Measurements from ENCODE around the gene ZNF234.
A peak's percentile ranks its signal among the peaks of the same experiment; 100 is the strongest.
"Not testable (repeated sequence)": the region's sequence is repeated elsewhere in the genome, so short reads cannot be mapped to it uniquely, and the experiment has no call there.

Gene ZNF234

DNA sequence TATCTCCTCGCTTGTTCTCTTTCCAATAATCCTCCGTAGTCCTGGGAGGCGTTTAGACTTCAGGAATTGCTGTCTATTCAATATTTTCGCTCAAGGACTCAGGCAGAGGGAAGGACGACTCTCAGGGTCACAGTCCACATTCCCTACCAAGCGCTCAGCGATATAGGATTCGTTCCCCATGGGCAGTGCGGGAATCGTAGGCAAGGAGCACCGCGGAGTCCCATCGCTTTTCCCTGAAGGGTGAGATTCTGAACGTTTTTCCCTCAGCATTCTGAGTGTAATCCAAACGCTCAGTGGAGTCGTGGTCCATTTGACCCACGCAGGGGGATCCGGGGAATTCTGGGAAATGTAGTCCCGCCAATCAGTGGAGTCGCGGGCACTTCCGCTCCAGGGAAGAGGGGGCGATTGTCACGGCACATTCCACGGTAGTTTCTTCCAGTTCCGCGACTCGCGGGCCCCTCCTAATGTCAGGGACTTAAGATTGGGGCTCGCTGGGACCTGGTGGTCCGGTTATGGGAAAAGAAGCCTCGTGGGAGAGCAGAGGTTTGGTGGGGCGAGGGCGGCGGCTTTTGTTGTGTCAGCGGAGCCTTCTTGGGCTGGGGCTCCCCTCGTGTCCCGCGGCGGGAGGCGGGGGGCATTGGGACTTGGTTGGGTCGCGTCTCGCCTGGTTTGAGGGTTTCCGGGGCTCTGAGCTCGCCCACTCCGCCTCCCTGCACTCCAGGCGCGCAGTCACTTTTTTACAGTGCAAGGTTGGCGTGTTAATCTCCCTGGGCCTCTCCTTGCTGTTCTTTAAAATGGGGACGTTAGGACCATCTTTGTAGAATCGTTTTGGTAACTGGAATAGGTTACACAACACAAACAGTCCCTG lies at the start of gene ZNF234:
ZNF234 (plus strand) TSS at position 364 of the 868 bp plus-strand sequence. CDS start 3,079 bp downstream, outside the sequence.
- DNase-seq (ENCODE audit: low read depth), result peak; percentile 91

DNA sequence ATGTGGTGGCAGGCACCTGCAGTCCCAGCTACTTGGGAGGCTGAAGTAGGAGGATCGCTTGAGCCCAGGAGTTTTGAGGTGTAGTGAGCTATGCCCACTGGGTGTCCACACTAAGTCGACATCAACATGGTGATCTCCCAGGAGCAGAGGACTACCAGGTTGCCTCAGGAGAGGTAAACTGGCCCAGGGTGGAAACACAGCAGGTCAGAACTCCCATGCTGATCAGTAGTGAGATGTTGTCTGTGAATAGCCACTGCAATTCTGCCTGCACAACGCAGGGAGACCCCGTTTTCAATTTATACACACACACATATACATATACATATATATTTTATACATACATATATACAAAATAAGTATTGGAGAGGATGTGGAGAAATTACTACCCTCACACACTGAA lies 49.2 kb upstream of the ZNF234 start:
- no peak for DNase-seq (ENCODE audit: low read depth)

DNA sequence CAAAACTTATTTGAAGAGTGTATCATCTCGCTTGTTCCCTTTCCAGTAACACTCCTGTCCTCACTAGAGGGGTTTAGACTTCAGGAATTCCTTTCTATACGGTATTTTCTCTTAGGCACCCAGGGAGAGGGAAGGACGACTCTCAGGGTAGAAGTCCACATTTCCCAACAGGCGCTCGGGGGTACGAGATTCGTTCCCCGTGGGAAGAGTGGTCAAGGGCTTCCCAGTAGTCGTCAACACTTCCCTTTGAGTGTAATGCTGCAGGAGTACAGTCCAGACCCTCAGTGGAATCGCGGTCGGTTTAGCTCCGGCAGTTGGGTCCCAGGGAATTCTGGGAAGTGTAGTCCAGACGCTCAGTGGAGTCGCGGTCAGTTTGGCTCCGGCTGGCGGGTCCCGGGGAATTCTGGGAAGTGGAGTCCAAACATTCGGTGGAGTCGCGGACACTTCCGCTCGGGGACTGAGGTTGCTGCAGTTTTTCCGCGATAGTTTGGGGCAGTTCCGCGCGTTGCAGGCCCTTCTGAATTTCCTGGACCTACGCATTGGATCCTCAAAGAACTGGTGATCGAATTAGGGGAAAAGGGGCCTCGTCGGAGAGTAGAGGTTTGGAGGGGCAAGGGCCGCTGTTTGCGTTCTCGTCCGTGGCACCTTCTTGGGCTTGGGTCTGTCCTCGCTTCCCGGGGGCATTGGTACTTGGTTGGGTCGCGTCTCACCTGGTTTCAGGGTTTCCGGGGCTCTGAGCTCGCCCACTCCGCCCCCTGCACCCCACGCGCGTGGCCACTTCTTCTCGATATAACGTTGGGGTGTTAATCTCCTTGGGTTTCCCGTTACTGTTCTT lies 47.2 kb upstream of the ZNF234 start, which contains the start of gene ZNF224:
ZNF224 (plus strand) TSS at position 431 of the 835 bp plus-strand sequence. CDS start 3,513 bp downstream, outside the sequence.
- DNase-seq (ENCODE audit: low read depth), result peak; percentile 94

DNA sequence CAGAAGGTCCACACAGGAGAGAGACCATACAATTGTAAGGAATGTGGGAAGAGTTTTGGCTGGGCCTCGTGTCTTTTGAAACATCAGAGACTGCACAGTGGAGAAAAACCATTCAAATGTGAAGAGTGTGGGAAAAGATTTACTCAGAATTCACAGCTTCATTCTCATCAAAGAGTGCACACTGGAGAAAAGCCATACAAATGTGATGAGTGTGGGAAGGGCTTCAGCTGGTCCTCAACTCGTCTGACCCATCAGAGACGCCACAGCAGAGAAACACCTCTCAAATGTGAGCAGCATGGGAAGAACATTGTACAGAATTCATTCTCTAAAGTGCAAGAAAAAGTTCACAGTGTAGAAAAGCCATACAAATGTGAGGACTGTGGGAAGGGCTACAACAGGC lies 33.6 kb upstream of the ZNF234 start:
- no peak for DNase-seq (ENCODE audit: low read depth)

DNA sequence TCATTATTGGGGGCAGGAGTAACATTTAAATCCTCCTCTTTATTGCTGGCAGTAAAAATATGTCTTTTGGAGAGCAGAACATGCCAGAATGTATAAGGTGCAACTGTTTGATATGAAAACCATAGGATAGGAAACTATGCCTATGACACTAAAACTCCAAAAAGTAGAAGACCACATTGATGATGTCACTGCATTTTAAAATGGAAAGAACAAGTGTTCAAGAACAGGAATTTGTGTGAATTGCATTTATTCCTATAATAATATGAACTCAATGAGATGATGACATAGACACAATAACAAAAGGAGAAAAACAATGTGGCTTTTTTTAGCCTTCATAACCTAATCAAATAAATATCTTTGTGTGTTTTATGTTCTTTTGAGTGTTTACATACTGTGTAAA lies 31.9 kb upstream of the ZNF234 start:
- DNase-seq (ENCODE audit: low read depth), result no peak

- DNase-seq (ENCODE audit: low read depth), result peak; percentile 84
Observed at GRCh38 chr19:44111910-44112463, 29.4 kb upstream of the ZNF234 start.

DNA sequence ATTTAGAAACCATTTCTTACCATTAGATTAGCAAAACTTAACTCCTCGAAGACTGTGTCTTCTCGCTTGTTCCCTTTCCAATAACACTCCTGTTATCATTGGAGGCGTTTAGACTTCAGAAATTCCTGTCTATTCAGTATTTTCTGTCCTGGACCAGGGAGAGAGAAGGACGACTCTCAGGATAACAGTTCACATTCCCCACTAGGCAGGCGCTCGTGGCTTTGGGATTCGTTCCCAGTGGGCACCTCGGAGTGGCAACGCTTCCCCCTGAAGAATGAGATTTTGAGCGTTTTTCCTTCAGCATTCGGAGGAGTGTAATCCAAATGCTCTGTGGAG lies 28.6 kb upstream of the ZNF234 start:
- DNase-seq (ENCODE audit: low read depth), result no peak

GRCh38 chr19:44113138-44113783 lies 28.1 kb upstream of the ZNF234 start, which contains the start of gene ZNF225:
Gene ZNF225, plus strand, starts transcription at chr19:44113399. Its CDS starts 2,429 bp downstream, at chr19:44115828.
- DNase-seq (ENCODE audit: low read depth), result peak; percentile 99

GRCh38 chr19:44113784-44114390 lies 27.5 kb upstream of the ZNF234 start:
- DNase-seq (ENCODE audit: low read depth), result no peak

- not testable (repeated sequence) for DNase-seq (ENCODE audit: low read depth)
Observed at GRCh38 chr19:44121162-44121561, 20.2 kb upstream of the ZNF234 start.

DNA sequence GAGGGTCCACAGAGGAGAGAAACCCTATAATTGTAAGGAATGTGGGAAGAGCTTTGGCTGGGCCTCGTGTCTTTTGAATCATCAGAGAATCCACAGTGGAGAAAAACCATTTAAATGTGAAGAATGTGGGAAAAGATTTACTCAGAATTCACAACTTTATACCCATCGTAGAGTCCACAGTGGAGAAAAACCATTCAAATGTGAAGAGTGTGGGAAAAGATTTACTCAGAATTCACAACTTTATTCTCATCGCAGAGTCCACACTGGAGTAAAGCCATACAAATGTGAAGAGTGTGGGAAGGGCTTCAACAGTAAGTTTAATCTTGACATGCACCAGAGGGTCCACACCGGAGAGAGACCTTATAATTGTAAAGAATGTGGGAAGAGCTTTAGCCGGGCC lies 9.4 kb upstream of the ZNF234 start:
- no peak for DNase-seq (ENCODE audit: low read depth)

DNA sequence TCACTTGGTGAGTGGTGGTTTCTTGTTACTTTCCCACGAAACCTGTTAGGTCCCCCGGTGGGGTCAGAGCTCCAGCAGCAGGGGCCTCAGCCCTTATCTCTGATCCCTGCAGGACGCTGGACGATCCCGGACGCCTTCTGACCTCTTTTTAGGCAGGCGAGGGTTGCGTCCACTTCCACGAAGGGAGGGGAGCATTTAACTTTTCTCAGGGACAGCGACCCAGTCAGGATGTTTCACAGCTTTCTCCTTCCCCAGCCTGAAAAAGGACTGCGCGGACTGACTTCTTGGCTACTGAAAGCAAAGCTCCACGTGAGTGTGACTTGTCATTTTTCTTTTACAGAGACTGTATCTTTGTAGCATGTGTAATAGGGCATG lies 692 bp downstream of the ZNF234 start:
- peak; percentile 43 for DNase-seq (ENCODE audit: low read depth)

DNA sequence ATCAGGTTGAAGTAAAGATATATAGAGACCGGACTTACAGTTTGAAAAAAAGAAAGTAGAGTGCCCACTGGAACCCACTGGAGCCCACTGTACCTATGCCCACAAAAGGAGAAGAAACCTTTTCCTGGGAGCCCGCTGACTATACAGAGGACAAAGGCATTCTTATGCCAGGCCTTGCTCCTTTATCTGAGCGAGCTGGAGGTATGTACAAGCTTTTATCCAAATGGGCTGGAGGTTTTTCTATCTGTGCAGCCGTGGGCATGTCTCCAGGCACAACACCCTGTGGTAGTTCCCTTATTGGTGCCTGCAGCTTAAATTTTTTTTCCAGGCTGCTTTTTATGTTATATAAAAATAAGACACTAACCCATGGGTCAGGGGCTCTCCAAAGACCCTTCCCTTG lies 8.4 kb downstream of the ZNF234 start:
- DNase-seq (ENCODE audit: low read depth), result no peak

- no peak for DNase-seq (ENCODE audit: low read depth)
Observed at GRCh38 chr19:44151491-44151890, 10.1 kb downstream of the ZNF234 start.

GRCh38 chr19:44156475-44156874 lies 15.1 kb downstream of the ZNF234 start:
- no peak for DNase-seq (ENCODE audit: low read depth)

DNA sequence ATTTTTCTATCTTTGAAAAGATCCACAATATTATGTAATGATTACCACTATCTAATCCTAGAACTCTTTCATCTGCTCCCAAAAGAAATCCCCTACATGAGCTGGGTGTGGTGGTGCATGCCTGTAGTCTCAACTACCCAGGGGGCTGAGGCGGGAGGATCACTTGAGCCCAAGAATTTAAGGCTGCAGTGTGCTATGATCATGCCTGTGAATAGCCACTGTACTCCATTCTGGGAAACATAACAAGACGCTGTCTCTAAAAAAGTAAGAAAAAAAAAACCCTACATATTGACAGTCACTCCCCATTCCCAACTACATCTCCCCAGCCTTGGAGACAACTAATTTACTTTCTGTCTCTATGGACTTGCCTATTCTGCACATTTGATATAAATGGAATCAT lies 22.4 kb downstream of the ZNF234 start:
- DNase-seq (ENCODE audit: low read depth), result no peak

DNA sequence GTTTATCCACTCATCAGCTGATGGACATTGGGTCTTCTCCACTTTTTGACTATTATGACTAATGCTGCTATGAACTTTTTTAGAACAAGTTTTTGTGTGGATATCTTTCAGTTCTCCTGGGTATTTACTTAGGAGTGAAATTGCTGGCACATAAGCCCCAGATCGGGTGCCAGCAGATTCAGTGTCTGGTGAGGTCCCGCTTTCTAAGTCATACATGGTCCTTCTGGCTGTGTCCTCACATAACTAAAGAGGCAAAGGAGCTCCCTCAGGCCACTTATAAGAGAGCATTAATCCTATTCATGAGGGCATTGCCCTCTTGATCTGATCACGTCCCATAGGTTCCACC lies 22.9 kb downstream of the ZNF234 start:
- no peak for DNase-seq (ENCODE audit: low read depth)

DNA sequence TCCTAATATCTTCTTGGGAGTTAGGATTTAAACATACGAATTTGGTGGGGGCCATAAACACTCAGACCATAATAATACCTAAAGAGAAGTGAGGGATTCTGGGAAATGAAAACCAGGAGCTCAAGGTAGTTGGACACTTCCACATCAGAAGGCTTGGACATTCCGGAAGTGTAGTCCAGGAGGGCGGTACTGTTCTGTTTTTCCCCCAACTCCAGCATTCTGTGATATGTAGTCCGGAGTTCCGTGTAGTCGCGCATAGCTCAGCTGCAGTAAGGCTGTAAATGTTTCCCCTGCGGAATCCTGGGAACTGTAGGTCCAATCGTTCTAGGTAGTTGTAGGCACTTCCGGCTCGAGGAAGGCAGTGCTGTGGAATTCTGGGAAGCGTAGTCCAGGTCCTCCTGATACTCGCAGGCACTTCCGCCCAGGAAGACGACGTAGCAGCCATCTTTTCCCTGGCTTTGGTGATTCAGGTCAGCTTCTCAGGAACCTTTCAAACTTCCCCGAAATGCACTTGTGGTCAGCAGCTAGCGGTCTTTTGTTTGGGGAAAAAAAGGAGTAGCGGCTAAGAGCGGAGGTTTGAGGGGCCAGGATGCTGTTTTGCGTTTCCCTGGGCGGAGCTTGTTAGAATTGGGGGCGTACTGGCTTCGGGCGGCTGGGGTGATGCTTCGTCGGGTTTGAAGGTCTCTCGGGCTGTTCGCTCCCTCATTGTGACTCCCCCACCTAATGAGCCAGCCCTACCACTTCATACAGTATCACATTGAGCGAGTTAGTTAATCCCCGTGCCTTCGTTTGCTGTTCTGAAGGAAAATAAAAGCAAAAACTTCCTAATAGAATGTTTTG lies 23.5 kb downstream of the ZNF234 start, which contains the start of gene ZNF226:
ZNF226 (plus strand) TSS at position 428 of the 840 bp plus-strand sequence. CDS start 4,981 bp downstream, outside the sequence.
- DNase-seq (ENCODE audit: low read depth), result peak; percentile 99

GRCh38 chr19:44170660-44171059 lies 29.3 kb downstream of the ZNF234 start:
- not testable (repeated sequence) for DNase-seq (ENCODE audit: low read depth)

GRCh38 chr19:44176590-44176989 lies 35.2 kb downstream of the ZNF234 start:
- peak; percentile 7 for DNase-seq (ENCODE audit: low read depth)

DNA sequence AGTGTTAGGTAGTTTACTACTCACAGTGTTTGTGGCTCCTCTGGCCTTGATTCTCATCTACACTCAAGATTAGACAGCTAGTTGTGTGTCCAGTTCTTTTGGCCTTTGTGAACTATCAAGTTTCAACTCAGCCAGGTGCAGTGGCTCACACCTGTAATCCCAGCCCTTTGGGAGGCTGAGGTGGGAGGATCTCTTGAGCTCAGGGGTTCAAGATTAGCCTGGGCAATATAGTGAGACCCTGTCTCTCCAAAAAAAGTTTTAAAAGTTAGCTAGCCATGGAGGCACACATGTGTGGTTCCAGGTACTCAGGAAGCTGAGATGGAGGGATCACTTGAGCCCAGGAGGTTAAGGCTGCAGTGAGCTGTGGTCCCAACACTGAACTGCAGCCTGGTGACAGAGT lies 39.6 kb downstream of the ZNF234 start:
- DNase-seq (ENCODE audit: low read depth), result no peak
